ENCODE results near the gene TDRKH.
"Not testable (repeated sequence)": the region's sequence is repeated elsewhere in the genome, so short reads cannot be mapped to it uniquely, and the experiment has no call there.

TDRKH gene

GRCh38 chr1:151800830-151801229 lies 10.5 kb upstream of the TDRKH start:
- DNase-seq: no peak

DNA sequence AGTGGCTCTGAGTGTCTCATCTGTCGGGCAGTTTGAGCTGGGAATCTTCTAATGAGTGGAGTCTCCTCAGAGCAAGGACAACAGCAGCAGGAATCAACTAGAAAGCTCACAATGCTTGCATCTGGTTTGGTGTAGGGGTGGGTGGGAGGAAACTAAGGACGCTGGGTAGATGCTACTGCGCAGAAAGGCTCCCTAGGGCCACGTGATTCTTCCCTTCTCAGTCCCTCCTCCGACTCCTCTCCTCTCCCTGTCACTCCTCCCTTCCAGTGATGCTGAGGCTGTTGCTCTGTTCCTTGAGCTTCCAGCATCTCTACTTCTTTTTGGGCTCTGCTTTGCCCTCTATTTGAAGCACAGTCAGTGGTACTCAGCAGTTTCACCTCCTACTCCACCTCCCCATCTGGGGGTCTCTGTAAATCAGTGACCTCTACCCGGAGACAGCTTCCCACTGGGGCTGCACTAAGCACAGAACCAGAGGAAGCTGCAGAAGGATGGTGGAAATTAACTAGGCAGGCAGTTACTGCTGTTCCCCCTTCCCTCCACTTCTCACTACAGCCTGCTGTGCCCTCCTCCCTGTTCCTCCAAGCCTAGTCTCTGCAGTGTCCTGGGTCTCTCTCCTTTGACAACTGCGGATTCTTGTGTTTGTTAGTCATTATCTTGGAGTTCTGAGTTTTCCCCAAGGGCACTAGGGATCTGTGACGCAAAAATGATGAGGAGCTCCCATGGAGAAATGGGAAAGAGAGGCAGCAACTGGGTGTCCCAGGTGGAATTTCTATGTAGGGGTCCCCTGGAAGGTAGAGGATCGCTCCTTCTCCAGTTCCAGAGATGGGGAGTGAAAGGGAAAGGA lies 9.1 kb upstream of the TDRKH start:
- no peak for DNase-seq

DNA sequence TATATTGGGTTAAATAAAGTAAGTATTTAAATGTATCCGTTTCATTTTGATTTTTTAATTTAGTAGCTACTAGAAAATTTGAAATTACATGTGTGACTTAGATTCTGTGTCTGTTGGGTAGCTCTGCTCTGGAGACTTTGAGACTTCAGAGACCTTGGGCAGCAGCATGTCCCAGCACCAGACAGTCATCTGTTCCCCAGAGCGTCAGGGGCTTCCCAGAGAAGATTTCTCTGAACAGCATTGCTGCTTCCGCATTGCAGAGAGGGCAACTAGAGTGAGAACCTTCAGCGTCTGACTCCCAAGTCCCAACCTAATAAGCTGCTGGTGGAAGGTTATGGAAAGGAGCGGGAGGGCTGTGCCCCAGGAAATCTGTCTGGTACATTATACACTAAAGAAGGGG lies 8.3 kb upstream of the TDRKH start:
- DNase-seq: no peak

DNA sequence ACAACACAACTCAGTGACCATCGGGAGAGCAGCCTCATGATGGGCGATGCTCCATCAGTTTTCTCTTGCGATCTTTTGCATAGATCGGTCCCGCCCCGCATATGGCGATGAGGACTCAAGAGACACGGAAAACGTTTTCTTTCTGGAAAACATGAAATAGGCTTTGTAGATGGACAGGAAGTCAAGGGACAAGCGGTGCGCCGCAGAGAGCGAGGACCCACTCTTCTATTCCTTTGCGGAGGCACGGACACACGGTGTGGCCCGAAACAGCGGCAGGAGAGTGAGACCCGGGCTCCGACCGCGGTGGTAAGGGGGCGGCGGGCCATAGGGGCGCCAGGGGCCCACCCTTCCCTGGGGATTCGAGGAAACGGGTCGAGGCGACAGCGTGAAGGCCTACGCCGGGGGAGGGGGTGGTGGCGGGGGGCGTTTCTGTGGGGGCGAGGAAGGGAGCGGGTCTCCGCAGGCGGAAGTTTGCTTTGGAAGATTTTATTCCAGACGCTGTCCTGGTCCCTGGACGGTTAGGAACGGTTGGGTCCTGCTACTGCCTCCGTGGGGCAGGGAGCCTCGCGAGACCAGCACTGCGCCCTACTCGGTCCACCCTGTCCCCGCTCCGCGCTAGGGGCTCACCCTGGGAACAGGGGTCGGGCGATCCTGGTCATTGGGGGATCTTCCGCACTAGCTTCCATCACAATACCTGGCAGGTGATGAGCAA lies 796 bp upstream of the TDRKH start:
- DNase-seq: peak; percentile 23 to 53

DNA sequence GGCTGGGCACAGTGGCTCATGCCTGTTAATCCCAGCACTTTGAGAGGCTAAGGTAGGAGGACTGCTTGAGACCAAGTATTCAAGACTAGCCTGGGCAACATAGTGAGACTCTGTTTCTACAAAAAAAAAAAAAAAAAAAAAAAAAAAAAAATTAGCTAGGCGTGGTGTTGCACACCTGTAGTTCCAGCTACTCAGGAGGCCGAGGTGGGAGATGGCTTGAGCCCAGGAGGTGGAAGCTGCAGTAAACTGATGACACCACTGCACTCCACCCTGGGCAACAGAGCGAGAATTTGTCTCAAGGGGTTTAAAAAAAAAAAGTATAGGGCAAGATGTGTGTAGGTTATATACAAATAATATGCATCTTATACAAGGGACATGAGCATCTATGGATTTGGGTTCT lies 2.6 kb downstream of the TDRKH start:
- DNase-seq: no peak

- DNase-seq: no peak
Measured at GRCh38 chr1:151783796-151784195, 6.5 kb downstream of the TDRKH start.

- no peak for DNase-seq
Measured at GRCh38 chr1:151782741-151783140, 7.6 kb downstream of the TDRKH start.

DNA sequence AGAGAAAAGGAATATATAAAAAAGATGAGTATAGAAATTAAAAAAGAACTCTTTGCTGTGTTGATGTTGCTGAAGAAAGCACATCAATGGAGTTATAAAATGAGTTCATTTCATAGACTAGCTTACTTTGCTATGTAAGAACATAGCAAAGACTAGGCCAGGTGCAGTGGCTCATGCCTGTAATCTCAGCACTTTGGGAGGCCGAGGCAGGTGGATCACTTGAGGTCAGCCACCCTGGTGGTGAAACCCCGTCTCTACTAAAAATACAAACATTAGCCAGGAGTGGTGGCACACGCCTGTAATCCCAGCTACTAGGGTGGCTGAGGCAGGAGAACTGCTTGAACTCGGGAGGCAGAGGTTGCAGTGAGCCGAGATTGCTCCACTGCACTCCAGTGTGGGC lies 8.3 kb downstream of the TDRKH start:
- DNase-seq: not testable (repeated sequence)

- DNase-seq: not testable (repeated sequence)
Measured at GRCh38 chr1:151780736-151781135, 9.6 kb downstream of the TDRKH start.

GRCh38 chr1:151779852-151780251 lies 10.4 kb downstream of the TDRKH start:
- no peak for DNase-seq

DNA sequence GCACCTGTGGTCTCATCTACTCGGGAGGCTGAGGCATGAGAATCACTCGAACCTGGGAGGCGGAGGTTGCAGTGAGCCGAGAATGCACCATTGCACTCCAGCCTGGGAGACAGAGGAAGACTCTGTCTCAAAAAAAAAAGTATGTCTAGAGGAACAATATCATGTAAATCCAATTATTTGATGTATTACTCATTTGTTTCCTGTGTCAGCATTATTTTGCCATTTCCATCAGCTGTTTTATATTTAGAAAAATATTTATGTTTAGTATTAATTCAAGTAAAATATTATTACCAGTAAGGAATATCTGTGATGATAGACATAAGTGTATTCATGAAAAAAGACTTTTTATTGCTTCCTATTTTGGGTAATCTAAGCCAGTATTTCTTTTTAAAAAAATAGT lies 13.0 kb downstream of the TDRKH start:
- DNase-seq: no peak

- no peak for DNase-seq
Measured at GRCh38 chr1:151776665-151777062, 13.6 kb downstream of the TDRKH start.

DNA sequence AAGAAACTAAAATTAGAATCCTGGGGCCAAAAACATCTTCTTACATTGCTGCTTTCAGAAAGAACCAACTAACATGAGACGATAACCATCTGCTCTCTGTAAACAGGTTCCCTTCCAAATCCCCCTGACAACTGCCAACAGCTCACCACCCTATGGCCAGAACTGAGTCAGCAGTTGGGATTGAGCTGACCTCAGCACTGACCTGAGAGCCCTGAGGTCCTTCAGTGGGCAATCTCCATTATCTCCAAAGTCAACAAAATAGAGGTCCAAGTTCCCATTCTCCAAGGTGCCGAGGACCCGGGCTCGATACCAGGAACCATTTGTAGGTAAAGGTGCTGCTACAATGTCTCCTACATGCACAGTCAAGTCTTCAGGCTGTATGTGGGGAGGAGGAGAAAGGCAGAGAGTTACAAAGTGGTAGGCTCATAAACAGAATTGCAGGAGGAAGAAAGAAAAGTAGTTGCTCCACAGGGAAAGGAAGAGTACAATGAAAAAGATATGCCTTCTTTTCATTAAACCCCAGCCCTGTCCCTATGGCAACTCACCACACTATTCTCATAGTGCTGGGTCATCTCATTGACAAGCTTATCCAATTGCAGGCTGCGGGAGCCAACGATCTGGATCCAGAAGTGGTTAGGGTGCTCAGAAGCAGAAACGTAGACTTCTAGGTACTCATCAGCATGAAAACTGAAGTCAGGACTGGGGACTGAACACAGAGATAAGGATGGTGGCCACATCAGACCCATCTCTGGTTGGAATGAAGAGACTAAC lies 14.2 kb downstream of the TDRKH start:
- no peak for DNase-seq

GRCh38 chr1:151774256-151774922 lies 15.9 kb downstream of the TDRKH start:
- no peak for DNase-seq

- DNase-seq: no peak
Measured at GRCh38 chr1:151773702-151774101, 16.6 kb downstream of the TDRKH start.

DNA sequence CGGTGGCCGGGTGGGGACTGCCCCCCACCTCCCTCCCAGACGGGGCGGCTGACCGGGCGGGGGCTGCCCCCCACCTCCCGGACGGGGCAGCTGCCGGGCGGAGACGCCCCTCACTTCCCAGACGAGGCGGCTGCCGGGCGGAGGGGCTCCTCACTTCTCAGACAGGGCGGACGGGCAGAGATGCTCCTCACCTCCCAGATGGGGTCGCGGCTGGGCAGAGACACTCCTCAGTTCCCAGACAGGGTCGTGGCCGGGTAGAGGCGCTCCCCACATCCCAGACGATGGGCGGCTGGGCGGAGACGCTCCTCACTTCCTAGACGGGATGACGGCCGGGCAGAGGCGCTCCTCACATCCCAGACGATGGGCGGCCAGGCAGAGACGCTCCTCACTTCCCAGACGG lies 21.0 kb downstream of the TDRKH start:
- DNase-seq: not testable (repeated sequence)

GRCh38 chr1:151768351-151769066 lies 21.8 kb downstream of the TDRKH start:
- DNase-seq: not testable (repeated sequence)

- no peak for DNase-seq
Measured at GRCh38 chr1:151763990-151764389, 26.3 kb downstream of the TDRKH start.

GRCh38 chr1:151762941-151763921 lies 27.1 kb downstream of the TDRKH start, which contains the start of gene MRPL9:
Gene MRPL9, minus strand, starts transcription at chr1:151763496. Its CDS starts 17 bp downstream, at chr1:151763479.
- peak; percentile 86 to 87 for DNase-seq

- no peak for DNase-seq
Measured at GRCh38 chr1:151760597-151761385, 29.5 kb downstream of the TDRKH start.

Measured in NCI-H2081 (cell line).